ENCODE measurements around the gene CLCN6. TPM values are rescaled to one million over a fixed set of nuclear protein-coding genes. Genes with fewer than 3 reads are reported as not detected.

The CLCN6 gene
- polyA plus RNA-seq, 3 donors from 2014 or later, result 1.1 to 3.6 (median 1.5) TPM

DNA sequence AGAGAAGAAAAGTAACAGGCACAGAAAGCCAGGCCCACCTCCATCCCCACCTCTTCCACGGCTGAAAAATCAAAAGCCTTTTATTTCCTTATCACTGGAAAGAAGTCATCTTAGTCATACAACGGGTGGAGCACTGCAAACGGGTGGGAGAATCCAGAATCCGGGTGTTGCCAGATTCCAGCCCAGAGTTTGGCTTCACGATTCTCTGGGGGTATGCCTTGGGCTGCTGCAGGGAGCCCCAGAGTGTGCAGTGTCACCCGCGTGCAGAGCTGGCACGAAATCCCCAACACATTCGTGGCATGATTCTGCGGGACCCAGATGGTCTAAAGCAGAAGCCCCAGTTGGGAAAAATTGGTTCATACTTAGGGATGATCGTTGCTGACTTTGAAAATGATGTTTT, 44.2 kb downstream of the CLCN6 start:
- H3K27ac Mint-ChIP-seq, result no peak overlapping the region
- H3K27me3 Mint-ChIP-seq (ENCODE audit: low read depth in 3 of 3), result peaks cover 0 to 7% (median 1%) of the 10 kb centered on the region in 3 donors

DNA sequence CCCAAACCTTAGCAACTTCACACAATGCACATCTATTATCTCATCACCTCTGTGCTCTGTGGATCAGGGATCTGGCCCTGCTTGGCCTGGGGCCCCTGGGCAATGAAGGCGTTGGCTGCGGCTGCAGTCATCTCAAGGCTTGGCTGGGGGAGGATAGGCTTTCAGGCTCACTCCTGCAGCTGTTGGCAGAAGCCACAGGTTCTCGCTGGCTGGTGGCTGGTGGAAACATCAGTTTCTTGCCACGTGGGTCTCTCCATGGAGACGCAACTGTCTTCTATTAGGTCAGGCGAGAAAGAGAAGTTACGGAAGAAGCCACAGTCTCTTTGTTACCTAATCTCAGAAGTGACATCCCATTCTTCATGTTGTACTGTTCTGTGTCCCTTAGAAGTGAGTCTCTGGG, 45.2 kb downstream of the CLCN6 start:
- no peaks in the 10 kb centered on the region for H3K9me3 Mint-ChIP-seq
- no peak overlapping the region for H3K4me3 Mint-ChIP-seq
- no peaks in the 10 kb centered on the region for H3K36me3 Mint-ChIP-seq
- H3K27me3 Mint-ChIP-seq (ENCODE audit: low read depth in 3 of 3), result peaks cover 0 to 7% (median 1%) of the 10 kb centered on the region in 3 donors
- no peak overlapping the region for H3K27ac Mint-ChIP-seq
- no peaks in the 10 kb centered on the region for H3K4me1 Mint-ChIP-seq
- no peak for DNase-seq

More for the DNA sequence above, 44.2 kb downstream of the CLCN6 start:
- H3K4me3 Mint-ChIP-seq, result no peak overlapping the region
- DNase-seq, result no peak
- H3K9me3 Mint-ChIP-seq, result no peaks in the 10 kb centered on the region
- no peaks in the 10 kb centered on the region for H3K4me1 Mint-ChIP-seq
- H3K36me3 Mint-ChIP-seq, result peaks cover 4 to 5% (median 4%) of the 10 kb centered on the region in 3 donors

DNA sequence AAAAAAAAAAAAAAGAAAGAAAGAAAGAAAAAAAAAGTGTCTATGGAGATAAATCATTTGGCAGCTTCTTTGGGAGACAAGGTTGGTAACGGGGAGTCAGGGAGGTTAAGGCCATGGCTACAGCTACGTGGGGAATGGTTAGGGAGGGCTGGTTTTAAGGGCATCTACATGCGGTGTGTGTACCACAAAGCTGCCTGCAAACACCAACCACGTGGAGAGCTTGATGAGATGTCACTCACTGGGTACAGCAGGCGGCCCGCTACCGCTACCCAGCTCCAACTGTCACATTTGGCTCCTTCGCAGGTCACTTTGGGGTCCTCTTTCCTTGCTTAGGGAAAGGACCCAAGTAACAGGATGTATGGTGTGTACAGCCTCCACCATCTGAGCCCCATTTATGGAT, 48.5 kb downstream of the CLCN6 start:
- H3K27ac Mint-ChIP-seq, result no peak overlapping the region
- H3K4me3 Mint-ChIP-seq, result no peak overlapping the region
- no peaks in the 10 kb centered on the region for H3K9me3 Mint-ChIP-seq
- H3K36me3 Mint-ChIP-seq, result no peaks in the 10 kb centered on the region
- H3K27me3 Mint-ChIP-seq (ENCODE audit: low read depth in 3 of 3), result peaks cover 1 to 22% (median 6%) of the 10 kb centered on the region in 3 donors
- no peak for DNase-seq
- H3K4me1 Mint-ChIP-seq, result no peaks in the 10 kb centered on the region

DNA sequence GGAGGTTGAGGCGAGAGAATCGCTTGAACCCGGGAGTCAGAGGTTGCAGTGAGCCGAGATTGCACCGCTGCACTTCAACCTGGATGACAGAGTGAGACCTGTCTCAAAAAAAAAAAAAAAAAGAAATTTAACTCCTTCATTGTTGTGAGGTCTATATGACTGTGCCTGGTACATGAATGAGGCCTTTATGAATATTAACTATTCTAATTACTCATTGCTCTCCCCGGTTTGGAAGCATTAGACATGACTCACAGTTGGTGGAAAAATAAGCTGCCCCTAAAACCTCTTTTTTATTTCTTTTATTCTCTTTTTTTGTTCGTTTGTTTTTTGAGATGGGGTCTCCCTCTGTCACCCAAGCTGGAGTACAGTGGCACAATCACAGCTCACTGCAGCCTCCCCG, 49.4 kb downstream of the CLCN6 start:
- no peaks in the 10 kb centered on the region for H3K4me1 Mint-ChIP-seq
- no peak overlapping the region for H3K4me3 Mint-ChIP-seq
- H3K36me3 Mint-ChIP-seq, result no peaks in the 10 kb centered on the region
- H3K27ac Mint-ChIP-seq, result no peak overlapping the region
- H3K27me3 Mint-ChIP-seq (ENCODE audit: low read depth in 3 of 3), result peaks cover 5 to 23% (median 6%) of the 10 kb centered on the region in 3 donors
- DNase-seq, result no peak
- no peaks in the 10 kb centered on the region for H3K9me3 Mint-ChIP-seq

DNA sequence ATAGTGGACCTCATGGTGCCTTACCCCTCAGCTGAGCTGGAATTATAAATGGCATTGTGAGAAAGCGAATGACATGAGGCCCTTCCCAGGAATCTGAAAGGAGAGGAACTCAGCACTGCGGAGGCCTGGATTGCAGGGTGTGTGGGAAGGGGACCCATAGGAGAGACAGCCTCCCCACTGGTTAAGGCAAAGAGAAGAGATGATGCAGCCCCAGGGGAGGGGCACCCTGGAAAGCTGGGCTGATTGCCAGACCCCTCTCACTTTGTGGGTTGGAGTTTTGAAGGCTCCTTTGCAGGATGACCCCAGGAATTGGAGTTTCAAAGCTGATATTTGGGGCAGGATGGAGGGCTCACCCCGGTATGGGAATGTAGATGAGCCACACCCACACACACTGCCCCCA, 50.7 kb downstream of the CLCN6 start:
- H3K27ac Mint-ChIP-seq, result no peak overlapping the region
- DNase-seq, result no peak
- H3K4me1 Mint-ChIP-seq, result no peaks in the 10 kb centered on the region
- H3K9me3 Mint-ChIP-seq, result no peaks in the 10 kb centered on the region
- H3K27me3 Mint-ChIP-seq (ENCODE audit: low read depth in 3 of 3), result peaks cover 9 to 23% (median 10%) of the 10 kb centered on the region in 3 donors
- H3K4me3 Mint-ChIP-seq, result no peak overlapping the region
- H3K36me3 Mint-ChIP-seq, result no peaks in the 10 kb centered on the region

DNA sequence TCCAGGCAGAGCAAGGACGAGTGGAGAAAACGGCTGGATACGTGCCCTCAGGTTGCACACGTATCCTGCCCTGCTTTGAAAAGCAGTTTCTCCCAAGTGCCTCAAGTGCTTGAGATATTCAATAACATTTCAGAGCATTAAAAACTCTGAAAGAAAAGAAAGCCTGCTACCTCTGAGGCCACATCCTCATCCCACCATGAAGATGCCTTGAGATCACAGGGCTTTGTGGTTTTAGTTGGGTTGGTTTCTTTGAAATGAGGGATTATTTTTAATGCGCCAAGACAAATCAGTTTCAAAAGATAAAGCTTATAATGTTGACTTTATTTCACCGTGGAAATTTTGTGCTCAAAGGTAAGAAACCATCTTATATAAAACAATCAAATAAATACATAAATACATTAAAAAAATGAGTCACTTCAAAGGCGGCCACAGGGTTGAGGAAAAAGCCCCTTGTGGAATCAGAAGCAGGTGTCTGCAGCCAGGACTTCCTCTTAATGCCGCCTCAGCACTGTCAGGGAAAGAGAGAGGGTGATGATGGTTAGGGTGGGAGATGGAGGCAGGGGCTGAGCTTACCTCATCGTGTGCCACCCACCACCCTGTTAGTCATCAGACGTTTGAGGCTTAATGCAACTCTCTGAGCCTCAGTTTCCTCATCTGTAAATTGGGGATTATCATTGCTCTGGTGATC, 51.3 kb downstream of the CLCN6 start:
- DNase-seq, result no peak
- Mint-ChIP-seq H3K27me3 (ENCODE audit: low read depth in 3 of 3) (peaks cover 9 to 23% (median 9%) of the 10 kb centered on the region in 3 donors), H3K9me3 (no peaks in the 10 kb centered on the region), H3K27ac (no peak overlapping the region), H3K36me3 (no peaks in the 10 kb centered on the region), H3K4me3 (no peak overlapping the region), H3K4me1 (no peaks in the 10 kb centered on the region)

DNA sequence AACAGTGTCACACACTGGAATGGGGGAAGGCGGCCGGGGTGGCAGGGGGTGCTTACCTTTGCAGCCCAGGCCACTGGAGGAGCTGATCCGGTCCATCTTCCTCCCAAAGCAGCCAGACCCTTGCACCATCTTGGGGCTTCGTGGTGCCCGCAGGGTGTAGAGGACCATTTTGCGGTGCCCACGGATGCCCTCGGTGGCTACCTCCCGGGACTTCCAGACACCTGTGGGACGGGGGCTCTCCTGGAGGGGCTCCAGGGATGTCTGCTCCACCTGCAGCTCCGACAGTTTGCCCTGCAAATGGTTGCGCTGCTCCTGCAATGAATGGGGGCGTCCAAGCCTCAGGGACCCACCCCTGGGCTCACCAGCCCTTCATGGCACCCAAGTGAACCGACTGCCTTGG, 52.2 kb downstream of the CLCN6 start:
- DNase-seq, result no peak
- Mint-ChIP-seq H3K27ac (no peak overlapping the region), H3K4me1 (no peaks in the 10 kb centered on the region), H3K27me3 (ENCODE audit: low read depth in 3 of 3) (peaks cover 9 to 20% (median 11%) of the 10 kb centered on the region in 3 donors), H3K36me3 (no peaks in the 10 kb centered on the region), H3K4me3 (no peak overlapping the region), H3K9me3 (no peaks in the 10 kb centered on the region)

DNA sequence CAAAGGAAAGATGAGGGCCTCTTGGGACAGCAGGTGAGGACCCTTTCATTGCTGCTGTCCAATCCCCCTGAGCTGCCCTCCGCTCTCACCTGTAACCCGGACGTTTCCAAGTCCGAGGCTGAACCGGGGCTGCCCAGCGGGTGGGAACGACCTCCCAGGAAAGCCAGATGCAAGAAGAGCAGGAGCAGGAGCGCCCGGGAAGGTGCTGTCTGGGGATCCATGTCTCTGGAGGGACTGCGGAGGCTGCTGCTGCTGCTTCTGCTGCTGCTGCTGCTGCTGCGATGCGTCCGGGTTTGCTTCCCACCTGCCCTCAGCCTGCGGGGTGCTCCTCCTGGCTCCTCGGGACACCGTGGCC, 52.6 kb downstream of the CLCN6 start, which contains the start of gene NPPB:
Gene NPPB (minus strand): TSS at position 333 of the 355 bp plus-strand sequence. CDS start 112 bp downstream, at position 221.
- Mint-ChIP-seq H3K36me3 (no peaks in the 10 kb centered on the region), H3K27ac (no peak within 1 kb of the TSS), H3K4me3 (no peak within 1 kb of the TSS), H3K4me1 (no peaks in the 10 kb centered on the region), H3K27me3 (ENCODE audit: low read depth in 3 of 3) (peaks cover 9 to 20% (median 13%) of the 10 kb centered on the region in 3 donors), H3K9me3 (no peaks in the 10 kb centered on the region)
- no peak for DNase-seq

DNA sequence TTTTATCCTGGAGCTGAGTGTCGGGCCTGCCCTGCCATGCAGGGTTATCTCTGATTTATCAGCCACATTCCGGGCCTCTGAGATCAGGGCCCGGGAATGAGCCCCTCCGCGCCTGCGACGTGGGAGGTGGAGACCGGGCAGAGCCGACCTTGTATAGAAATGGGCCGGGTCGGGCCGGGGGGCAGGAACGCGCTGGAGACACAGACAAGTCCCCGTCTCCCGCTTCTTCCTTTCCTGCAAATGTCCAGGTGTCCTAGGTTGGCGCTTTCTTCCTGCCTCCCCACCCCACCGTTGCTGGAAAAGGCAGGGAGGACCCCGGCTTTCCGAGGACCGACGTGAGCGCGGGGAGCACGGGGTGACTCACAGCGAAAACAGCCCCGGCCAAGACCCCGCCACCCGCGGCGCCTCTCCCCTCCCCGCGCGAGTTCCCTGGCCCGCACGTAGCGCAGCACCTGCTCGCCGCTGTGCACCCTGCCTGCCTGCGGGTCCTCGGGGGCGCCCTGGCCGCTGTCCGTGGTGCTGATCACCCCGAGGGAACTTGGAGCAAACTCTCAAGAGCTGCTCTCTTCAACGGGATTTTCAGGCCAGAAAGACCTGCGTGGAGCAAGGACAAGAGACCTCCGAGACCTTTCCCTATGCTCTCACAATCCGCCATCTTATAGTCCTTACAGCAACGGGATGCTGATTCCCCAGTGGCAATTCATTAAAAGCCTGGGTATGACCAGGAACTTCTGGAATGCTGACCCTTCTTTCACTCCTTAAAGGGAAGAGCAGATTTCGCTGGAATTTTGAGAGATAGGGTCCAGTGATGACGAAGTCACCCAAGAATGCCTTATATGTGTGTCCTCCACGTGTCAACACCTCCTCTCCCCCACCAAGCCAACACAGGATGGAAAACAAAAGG, 53.2 kb downstream of the CLCN6 start:
- Mint-ChIP-seq H3K36me3 (no peaks in the 10 kb centered on the region), H3K27ac (no peak overlapping the region), H3K4me1 (no peaks in the 10 kb centered on the region), H3K9me3 (no peaks in the 10 kb centered on the region), H3K4me3 (no peak overlapping the region), H3K27me3 (ENCODE audit: low read depth in 3 of 3) (peaks cover 9 to 20% (median 13%) of the 10 kb centered on the region in 3 donors)
- DNase-seq, result peak; percentile 53 to 73 (median 62)

DNA sequence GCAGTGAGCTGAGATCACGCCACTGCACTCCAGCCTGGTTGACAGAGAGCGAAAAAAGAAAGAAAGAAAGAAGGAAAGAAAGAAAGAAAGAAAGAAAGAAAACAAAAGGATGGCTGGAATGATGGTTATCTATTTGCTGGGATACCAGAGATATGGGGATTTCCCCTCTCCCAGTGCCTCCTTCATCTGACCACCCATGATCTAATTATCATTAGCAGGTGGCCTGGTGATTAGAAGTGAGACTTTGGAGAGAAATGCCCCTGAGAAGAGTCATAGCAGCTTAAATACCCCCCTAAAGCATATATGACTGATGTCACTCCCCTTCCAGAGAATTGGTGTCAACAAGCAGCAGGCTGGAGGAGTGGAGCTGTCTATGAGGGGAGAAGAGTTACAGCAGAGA, 54.1 kb downstream of the CLCN6 start:
- H3K9me3 Mint-ChIP-seq, result no peaks in the 10 kb centered on the region
- no peaks in the 10 kb centered on the region for H3K4me1 Mint-ChIP-seq
- H3K27me3 Mint-ChIP-seq (ENCODE audit: low read depth in 3 of 3), result peaks cover 9 to 20% (median 13%) of the 10 kb centered on the region in 3 donors
- H3K36me3 Mint-ChIP-seq, result no peaks in the 10 kb centered on the region
- no peak for DNase-seq
- H3K27ac Mint-ChIP-seq, result no peak overlapping the region
- H3K4me3 Mint-ChIP-seq, result no peak overlapping the region

DNA sequence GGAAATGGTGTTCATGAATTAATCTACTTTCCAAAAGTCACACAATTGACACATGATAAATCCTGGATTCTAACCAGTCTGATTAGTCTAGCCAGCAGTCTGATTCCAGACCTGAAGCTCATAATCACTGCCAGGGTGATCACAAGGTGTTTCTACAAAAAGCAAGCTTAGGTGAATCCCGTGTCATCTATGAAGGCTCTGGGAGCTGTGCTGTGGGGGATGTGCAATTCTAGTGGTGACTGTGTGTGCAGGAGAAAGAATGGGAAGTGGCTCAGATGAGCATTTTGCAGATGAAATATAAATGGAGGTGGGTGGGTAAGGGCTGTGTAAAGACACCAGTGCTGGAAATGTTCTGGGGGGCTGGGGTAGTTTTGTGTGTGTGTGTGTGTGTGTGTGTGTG, 54.6 kb downstream of the CLCN6 start:
- Mint-ChIP-seq H3K4me3 (no peak overlapping the region), H3K27ac (no peak overlapping the region), H3K9me3 (no peaks in the 10 kb centered on the region), H3K36me3 (no peaks in the 10 kb centered on the region), H3K4me1 (no peaks in the 10 kb centered on the region), H3K27me3 (ENCODE audit: low read depth in 3 of 3) (peaks cover 13 to 20% (median 13%) of the 10 kb centered on the region in 3 donors)
- no peak for DNase-seq

DNA sequence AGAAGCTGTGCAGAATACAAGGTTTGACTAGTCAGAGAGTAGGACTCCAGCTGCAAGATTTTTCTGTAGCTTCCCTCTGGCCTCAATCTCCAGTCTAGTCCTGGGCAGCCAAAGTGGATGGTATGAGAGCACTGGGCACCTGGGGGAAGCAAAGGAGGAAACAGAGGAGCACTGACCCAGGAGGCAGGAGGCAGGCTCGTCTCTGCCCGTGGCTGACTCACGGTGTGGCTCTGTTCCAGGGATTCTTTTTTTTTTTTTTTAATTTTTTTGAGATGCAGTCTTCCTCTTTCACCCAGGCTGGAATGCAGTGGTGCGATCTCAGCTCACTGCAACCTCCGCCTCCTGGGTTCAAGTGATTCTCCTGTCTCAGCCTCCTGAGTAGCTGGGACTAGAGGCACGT, 56.9 kb downstream of the CLCN6 start:
- DNase-seq, result no peak
- H3K27ac Mint-ChIP-seq, result no peak overlapping the region
- no peaks in the 10 kb centered on the region for H3K36me3 Mint-ChIP-seq
- no peaks in the 10 kb centered on the region for H3K4me1 Mint-ChIP-seq
- H3K9me3 Mint-ChIP-seq, result no peaks in the 10 kb centered on the region
- H3K27me3 Mint-ChIP-seq (ENCODE audit: low read depth in 3 of 3), result peaks cover 9 to 14% (median 14%) of the 10 kb centered on the region in 3 donors
- no peak overlapping the region for H3K4me3 Mint-ChIP-seq

DNA sequence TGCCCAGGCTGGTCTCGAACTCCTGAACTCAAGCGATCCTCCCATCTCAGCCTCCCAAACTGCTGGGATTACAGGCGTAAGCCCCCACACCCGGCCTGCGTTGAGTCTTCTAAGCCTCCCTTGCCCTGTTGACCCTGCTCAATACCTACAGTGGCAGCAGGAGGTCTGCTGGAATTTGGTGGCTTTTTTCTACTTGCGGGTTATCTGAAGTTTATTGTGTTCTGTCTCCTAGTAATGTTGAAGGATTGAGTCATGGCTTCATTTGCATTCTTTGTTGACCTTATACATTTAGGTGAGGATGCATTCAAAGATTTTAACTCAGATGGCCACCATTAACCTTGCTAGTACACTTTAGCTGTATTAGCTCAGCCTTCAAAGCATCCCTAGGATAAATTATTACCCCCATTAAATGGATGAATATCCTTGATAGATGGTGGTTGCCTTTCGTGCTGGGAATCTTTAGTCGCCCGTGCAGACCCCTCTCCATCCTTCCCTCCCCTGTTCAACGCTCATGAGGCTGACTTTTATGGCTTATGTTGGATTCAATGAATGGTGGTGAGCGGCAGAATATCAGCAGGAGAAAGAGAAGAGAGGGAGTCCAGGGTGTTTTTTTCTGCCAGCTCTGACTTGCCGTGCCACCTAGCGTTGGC, 62.5 kb downstream of the CLCN6 start:
- H3K36me3 Mint-ChIP-seq, result no peaks in the 10 kb centered on the region
- H3K27ac Mint-ChIP-seq, result no peak overlapping the region
- no peak for DNase-seq
- no peak overlapping the region for H3K4me3 Mint-ChIP-seq
- H3K9me3 Mint-ChIP-seq, result no peaks in the 10 kb centered on the region
- no peaks in the 10 kb centered on the region for H3K4me1 Mint-ChIP-seq
- peaks cover 1 to 8% (median 5%) of the 10 kb centered on the region in 3 donors for H3K27me3 Mint-ChIP-seq (ENCODE audit: low read depth in 3 of 3)

DNA sequence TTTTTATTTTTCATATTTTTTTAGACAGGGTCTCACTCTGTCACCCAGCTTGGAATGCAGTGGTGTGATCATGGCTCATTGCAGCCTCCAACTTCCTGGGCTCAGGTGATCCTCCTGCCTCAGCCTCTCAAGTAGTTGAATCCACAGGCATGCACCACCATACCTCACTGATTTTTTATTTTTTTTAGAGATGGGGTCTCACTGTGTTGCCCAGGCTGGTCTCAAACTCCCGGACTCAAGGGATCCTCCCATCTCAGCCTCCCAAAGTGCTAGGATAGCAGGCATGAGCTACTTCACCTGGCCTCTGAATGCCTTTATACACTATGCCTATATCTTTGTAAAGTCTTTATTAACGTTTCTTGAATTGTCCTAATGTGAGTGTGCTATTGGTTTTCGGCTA, 63.1 kb downstream of the CLCN6 start:
- no peak for DNase-seq
- Mint-ChIP-seq H3K27me3 (ENCODE audit: low read depth in 3 of 3) (peaks cover 2 to 5% (median 5%) of the 10 kb centered on the region in 3 donors), H3K4me1 (no peaks in the 10 kb centered on the region), H3K4me3 (no peak overlapping the region), H3K36me3 (no peaks in the 10 kb centered on the region), H3K27ac (no peak overlapping the region), H3K9me3 (no peaks in the 10 kb centered on the region)

Data from immature natural killer cell (primary cell).